Activated CD4-positive, alpha-beta T cell treated with anti-CD3 and anti-CD28 coated beads, Interleukin-2, amount 50 U/mL, for 24 hours (primary cell): Measurements from ENCODE around the gene PHF23.

Experiments
- DNase-seq, 2 donors: peaks; one replicate each; pipeline ENCODE4 v3.0.0-alpha.2; 2020; ENCODE audit warnings: low read depth in 1 of 2, low spot score in 1 of 2

The PHF23 gene

DNA sequence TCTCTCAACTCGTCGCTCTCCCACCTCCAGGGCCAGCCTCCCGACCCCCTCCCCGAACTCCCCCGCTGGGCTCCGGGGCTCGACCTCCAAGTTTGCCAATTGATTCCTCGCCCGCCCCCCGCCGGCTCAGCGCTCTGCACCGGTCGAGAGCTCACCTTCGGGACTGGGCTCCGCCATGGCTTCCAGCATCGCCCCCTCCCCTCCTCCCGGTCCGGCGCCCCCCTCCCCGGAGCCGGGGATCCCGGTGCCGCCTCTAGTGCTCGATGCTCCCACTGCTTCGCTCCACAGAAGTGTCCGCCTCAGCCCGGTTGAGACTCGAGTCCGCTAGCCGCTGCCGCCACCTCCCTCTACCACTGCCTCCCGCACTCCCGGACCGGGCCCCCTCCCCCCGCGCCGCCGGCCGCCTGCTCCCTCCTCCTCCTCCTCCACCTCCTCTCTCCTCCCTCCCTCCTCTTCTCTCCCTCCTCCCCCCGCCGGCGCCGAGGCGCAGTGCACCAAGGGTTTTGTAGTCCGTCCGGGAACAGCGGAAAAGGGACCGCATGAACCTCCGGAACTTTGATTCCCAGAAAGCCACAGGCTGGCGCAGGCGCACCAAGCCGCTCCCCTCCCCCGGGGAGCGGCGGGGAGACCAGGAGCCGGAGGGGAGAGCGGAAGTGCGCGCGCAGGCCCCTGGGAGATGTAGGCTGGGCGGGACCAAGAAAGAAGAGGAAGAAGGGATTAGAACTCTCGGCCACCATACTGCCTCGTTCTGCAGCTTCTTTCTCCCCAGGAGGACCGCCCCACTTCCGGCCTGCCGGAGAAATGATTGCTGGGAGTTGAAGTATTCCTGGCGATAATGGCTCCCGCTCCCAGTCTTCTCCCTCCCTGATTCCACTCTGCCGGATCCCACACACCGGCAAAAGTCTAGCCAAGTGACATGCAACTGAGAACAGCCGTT lies at the start of gene PHF23:
Gene PHF23, minus strand, starts transcription at position 367 of the 937 bp plus-strand sequence. Its CDS starts 178 bp downstream, at position 189.
- DNase-seq: peak; percentile 94 to 98

DNA sequence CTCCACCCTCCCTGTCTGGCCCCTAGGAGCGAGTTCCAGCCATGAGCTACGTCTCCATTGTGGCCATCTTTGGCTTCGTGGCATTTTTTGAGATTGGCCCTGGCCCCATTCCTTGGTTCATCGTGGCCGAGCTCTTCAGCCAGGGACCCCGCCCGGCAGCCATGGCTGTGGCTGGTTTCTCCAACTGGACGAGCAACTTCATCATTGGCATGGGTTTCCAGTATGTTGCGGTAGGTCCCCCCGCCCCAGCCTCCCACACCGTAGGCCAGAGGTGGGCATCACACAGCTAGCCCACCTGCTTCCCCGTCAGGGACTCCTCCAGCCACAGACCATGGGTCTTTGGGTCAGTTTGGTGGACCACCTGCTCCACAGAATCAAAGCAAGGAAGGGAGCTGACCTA lies 46.4 kb upstream of the PHF23 start:
- DNase-seq: no peak

DNA sequence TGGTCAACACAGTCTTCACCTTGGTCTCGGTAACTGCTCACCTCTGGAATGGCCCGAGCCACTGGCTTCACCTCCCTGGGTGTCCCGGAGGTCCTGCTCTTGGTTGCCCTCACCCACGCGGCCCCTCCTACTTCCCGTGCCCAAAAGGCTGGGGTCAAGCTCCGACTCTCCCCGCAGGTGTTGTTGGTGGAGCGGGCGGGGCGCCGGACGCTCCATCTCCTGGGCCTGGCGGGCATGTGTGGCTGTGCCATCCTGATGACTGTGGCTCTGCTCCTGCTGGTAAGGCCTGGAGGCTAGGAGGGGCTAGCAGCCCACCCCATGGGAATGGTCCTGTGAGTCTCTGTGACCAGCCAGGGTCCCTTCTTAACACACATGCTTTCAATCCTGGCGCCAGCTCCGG lies 45.7 kb upstream of the PHF23 start:
- no peak for DNase-seq

DNA sequence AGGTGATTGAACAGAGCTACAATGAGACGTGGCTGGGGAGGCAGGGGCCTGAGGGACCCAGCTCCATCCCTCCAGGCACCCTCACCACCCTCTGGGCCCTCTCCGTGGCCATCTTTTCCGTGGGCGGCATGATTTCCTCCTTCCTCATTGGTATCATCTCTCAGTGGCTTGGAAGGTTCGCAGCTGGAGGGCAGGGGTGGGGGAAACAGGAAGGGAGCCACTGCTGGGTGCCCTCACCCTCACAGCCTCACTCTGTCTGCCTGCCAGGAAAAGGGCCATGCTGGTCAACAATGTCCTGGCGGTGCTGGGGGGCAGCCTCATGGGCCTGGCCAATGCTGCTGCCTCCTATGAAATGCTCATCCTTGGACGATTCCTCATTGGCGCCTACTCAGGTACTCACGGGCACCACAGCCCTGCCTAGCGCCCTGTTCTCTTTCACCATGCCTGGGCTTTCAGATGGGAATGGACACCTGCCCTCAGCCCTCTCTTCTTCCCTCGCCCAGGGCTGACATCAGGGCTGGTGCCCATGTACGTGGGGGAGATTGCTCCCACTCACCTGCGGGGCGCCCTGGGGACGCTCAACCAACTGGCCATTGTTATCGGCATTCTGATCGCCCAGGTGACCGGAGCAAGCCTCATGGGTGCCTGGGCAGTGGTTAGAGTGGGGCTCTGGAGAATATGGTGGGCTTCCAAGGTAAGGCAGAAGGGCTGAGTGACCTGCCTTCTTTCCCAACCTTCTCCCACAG lies 44.4 kb upstream of the PHF23 start:
- no peak for DNase-seq

DNA sequence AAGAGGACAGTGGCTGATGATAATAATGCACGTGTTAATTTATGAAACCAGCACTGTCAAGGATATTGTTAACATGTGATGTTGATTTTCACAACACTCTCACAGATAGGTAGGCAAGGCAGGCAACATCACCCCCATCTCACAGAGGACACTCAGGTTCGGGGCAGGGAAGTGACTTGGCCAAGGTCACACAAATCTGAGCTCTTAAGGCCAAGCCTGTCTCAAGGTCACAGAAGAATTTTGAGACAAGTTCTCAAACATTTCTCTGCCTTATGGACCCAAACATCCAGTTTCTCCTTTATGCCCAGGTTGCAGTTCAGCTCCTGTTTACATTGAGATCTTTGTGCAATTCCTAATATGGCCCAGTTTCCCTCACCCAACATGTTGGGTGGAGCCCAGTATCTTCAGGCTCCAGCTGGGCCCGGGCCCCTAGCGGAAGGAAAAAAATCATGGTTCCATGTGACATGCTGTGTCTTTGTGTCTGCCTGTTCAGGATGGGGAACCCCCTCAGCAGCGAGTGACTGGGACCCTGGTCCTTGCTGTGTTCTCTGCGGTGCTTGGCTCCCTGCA lies 43.6 kb upstream of the PHF23 start:
- DNase-seq: no peak

DNA sequence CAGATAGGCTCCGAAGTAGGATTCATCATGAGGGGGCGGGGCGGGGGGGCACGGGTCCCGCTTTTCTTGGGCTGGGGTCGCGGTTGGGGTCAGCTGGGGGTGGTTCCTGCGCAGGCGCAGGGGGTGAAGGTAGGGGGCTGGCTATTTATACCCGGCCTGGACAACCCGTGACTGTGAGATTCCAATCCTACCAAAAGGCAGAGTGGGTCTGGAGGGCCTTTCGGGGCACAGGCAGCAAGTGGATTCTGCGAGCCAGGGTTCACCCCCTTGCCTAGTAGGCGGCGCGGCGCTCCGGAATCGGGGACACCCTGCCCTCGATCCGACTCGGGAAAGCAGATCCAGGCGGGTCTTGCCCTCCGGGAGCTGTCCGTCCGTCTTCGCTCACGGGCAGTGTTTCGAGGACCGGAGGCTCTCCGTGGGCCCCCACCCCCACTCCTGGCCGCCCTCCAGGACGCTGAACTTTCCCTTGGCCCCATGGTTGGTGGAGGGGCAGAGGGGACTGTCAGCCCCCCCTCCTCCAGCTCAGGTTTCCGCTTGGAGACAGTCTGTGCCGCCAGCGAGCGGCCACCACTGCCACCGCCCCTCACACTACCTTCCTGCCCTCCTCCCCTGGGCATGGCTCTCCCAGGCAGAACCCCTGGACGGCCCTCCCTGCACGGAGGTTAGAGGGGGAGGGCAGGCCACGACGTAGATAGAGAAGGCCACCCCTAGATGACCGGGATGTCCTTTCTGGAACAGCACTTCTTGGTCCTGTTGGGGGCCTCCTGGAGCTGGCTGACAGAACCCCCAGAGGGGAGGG lies 42.9 kb upstream of the PHF23 start:
- DNase-seq: no peak

DNA sequence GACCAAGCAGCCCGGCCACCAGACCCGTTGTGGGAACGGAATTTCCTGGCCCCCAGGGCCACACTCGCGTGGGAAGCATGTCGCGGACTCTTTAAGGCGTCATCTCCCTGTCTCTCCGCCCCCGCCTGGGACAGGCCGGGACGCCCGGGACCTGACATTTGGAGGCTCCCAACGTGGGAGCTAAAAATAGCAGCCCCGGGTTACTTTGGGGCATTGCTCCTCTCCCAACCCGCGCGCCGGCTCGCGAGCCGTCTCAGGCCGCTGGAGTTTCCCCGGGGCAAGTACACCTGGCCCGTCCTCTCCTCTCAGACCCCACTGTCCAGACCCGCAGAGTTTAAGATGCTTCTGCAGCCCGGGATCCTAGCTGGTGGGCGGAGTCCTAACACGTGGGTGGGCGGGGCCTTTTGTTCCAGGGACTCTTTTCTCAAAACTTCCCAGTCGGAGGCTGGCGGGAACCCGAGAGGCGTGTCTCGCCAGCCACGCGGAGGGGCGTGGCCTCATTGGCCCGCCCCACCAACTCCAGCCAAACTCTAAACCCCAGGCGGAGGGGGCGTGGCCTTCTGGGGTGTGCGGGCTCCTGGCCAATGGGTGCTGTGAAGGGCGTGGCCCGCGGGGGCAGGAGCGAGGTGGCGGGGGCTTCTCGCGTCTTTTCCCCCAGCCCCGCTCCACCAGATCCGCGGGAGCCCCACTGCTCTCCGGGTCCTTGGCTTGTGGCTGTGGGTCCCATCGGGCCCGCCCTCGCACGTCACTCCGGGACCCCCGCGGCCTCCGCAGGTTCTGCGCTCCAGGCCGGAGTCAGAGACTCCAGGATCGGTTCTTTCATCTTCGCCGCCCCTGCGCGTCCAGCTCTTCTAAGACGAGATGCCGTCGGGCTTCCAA lies 42.1 kb upstream of the PHF23 start, which contains the start of gene SLC2A4:
Gene SLC2A4, plus strand, starts transcription at position 645 of the 879 bp plus-strand sequence. Its CDS starts 217 bp downstream, at position 862.
- peak; percentile 73 to 88 for DNase-seq

DNA sequence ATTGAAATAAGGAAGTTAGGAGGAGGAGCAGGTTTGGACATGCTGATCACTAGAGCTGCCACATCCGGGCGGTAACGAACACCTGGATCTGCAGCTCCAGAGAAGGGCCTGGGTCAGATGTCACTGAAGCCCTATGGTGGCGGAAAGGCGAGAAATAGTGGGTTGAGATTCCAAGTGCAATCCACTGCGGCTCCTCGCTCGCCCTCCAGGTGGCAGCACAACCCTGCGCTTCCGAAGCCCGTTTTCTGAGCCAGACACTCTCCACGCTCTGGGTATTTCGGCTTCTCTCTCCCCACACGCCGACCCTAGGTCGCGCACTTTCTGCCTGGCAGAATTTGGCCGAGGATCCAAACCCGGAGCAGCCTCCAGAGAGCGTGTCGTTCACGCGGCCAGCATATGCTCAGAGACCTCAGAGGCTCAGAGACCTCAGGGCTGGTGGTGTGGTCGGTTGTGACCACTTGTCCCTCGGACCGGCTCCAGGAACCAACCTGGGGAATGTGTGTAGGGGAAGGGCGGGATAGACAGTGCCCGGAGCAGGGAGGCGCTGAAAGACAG lies 41.3 kb upstream of the PHF23 start:
- peak; percentile 79 to 82 for DNase-seq

DNA sequence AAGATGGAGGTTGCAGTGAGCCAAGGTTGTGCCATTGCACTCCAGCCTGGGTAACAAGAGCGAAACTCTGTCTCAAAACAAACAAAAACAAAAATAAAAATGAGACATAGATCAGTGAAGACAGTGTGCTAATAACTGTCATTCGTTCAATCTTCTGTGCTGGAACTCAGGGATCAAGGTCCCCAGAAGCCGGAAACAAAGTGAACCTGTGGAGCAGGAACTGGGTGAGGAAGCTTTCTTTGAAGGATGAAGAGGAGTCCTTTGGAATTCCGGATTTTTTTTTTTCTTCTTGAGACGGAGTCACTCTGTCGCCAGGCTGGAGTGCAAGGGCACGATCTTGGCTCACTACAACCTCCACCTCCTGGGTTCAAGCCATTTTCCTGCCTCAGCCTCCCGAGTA lies 40.2 kb upstream of the PHF23 start:
- DNase-seq: no peak

DNA sequence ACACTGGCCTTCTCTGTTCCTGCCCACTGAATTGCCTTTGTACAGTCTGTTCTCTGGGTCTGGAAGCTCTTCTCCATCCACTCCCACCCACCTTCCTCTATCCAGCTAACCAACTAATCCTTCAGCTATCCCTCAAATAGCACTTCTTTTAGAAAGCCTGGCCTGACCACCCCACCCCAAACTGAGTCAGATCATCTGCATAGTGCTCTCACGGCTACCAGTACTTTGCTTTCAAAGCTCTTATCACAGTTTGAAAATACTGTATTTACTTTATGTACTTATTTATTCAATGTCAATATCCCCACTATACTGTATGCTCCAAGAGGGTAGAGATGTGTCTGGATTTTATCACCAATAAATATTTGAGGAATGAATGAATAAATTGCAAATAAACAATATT lies 27.5 kb upstream of the PHF23 start:
- no peak for DNase-seq

DNA sequence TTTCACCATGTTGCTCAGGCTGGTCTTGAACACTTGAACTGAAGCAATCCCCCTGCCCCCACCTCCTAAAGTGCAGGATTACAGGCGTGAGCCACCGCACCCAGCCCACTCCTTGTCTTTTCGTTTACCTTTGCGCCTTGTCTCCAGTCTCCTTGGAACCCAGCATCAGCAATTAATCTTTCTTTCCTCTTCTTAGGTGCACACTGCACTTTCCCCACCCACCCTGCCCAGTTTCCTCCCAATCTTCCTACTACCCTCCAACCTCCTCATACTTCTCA lies 24.5 kb upstream of the PHF23 start:
- DNase-seq: no peak

DNA sequence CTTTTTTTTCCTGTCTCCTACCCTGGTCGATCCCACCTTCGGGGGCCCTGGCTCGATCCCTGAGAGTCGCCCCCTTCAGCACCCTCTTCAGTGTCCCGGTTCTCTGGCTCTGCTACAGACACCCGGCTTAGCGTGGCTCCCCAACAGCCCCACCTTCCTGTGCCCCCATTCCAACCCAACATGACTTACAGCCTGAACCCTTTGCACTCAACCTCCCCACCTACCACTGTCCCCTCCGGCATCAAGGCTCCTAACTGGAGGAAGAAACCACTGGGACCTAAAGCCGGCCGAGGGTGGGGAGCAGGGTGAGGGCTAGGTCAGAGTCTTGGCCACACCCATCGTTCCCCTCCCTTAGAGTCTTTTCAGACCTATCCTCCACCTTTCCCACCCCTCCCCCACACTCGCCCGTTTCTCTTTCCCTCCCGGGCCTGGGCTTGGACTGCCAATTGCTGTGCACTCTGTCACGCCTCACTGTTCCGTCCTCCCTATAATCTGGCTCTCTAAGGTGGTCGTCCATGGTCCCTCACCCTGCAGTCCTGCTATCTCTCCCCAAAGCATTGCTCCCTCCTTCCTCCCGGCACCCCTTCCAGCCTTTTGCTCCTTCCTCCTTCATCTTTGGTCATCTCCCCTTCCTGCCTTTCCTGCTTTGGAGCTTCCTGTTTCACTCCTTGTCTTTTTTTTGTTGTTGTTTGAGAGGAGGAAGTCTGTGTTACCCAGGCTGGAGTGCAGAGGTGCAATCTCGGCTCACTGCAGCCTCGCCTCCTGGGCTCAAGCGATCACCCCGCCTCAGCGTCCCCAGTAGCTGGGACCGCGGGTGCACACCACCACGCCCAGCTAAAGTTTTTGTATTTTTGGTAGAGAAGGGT lies 23.9 kb upstream of the PHF23 start:
- no peak for DNase-seq

DNA sequence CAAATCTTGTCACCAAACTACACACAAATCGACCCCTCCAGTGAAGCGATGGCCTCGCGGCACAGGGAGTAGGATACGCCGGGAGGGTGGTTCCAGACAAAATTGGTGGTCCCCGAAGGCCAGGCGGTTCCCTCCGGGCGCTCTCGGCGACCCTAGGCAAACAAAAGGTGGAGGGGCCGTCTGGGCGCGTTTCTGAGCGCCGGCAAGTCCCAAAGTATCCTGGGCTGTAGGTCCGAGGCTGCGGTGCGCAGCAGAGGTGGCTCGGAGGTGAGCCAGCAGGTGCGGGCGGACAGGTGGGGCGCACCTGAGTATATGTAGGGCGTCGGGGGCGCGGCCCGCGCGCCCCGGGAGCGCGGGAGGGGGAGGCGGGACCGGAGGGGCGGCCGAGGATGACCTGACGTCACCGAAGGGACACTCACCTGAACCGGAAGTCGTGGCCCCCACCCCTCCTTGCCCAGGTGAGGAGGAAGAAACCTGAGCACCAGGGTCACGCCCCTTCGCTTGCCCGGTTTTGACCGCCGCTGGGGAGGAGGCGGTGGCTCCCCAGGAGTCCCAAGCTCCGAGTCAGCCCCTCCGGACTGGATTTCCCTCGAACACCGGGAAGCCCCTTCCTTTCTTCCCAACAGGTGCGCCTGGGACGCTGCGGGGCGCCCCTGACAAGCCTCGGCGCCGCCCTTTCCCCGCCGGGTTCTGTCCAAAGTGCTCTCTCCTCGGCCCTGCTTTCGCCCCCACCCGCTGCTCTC lies 23.1 kb upstream of the PHF23 start, which contains the start of gene CLDN7:
Gene CLDN7, minus strand, starts transcription at position 287 of the 743 bp plus-strand sequence. CDS start 435 bp downstream, outside the sequence.
- DNase-seq: no peak

DNA sequence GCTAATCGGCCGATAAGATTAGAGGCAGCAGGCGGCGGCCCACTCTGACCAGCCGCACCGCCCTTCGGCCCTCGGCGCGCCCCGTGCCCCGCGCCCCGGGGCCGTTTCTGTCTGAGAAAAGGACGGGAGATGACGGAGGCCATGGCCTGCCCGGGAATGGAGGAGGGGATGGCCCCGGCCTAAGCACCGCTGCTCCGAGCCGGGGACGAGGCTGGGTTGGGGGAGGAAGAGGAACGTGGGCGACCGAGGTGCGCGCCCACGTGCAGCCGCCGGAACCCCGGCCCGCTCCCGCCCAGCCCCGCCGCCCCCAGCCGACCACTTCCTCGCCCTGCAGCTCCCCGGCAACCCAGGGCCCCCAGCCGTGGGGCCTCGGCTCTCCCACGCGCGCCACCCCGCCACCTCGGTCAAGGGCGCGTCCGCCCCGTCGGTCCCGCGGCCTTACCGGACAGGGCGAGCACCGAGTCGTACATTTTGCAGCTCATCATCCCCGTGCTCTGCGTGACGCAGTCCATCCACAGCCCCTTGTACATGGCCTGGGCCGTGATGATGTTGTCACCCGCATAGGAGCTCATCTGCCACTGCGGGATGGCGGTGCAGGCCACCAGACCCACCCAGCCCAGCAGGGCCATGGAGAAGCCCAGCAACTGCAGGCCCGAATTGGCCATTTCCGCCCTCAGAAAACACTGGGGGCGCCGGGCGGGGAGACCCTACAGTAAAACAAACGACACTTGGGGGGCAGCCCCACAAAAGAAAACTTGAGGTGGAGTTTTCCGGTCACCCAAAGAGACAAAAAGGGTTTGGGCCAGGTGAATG lies 22.3 kb upstream of the PHF23 start:
- no peak for DNase-seq

DNA sequence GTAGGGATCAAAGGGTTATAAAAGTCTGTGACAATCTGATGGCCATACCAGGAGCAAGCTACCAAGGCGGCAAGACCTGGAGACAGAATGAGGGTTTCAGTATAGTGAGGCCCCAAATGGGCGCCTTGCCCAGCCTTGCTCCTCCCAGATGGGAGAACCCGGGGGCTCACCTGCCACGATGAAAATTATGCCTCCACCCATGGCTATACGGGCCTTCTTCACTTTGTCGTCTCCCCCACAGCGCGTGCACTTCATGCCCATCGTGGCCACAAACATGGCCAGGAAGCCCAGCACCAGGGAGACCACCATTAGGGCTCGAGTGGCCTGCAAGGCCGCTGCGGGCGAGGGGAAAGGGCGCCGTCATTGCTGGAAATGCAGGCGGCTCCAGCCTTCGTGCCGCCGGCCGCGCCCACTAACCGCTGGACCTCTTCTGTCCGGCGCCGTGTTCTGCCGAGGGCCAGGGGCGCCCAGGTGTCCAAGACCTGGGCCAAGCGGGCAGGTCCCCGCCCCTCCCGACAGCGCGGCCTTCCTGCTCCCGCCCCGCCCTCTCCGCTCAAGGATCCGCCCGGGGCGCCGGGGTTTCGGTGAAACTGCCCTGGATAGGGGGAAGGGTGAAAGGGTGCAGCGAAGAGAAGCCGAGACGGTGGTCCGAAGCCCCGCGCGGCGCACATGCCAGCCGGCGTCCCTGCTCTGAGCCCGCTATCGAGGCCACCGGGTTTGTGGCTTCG lies 21.6 kb upstream of the PHF23 start:
- no peak for DNase-seq

DNA sequence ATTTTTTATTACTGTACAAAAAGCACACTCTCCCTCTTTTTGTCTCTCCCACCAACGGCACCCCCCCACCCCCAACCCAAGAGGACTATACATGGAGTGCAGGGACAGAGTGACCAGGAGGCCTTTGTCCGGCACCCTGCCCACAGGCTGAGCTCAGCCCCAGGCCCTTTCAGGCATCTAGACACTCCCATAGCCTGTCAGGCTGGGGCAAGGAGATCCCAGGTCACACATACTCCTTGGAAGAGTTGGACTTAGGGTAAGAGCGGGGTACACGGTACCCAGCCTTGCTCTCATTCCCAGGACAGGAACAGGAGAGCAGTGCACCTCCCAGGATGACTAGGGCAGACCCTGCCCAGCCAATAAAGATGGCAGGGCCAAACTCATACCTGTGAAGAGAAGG lies 20.9 kb upstream of the PHF23 start:
- no peak for DNase-seq

DNA sequence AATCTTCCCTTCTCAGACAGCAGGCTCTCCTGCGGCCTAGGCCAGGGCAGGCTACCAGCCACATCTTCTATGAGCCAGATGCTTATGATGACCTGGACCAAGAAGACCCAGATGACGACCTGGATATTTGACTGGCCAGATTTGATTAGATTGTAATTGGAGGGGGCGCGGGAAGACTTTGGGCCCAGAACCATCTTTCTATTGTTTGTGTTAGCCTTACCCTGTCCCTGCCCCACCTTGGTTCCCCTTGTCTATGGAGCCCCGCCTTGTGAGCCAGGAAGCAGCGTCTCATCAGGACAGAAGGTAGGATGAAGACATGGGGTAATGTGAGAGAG lies 20.3 kb upstream of the PHF23 start:
- DNase-seq: no peak
